Sigmoid colon (tissue), 7 donors: ENCODE results near the gene SP3. TPM values are rescaled to one million over a fixed set of nuclear protein-coding genes. Genes with fewer than 3 reads are reported as not detected.
A peak's percentile ranks its signal among the peaks of the same experiment; 100 is the strongest.

Source experiments
- DNase-seq: peaks from one replicate; pipeline ENCODE4 v3.0.0-alpha.2; 2019
- H3K27ac ChIP-seq, 4 donors: fragments of 200-600 bp; sonication (generic); one replicate each; pipeline ENCODE4 v1.5.1; 2016 to 2019; ENCODE audit warnings: mild to moderate bottlenecking in 1 of 4
- H3K27me3 ChIP-seq, 3 donors: fragments of 200-600 bp; sonication (generic); one replicate each; pipeline ENCODE4 v1.5.1; 2019; ENCODE audit warnings: mild to moderate bottlenecking in 1 of 3
- H3K36me3 ChIP-seq, 4 donors: fragments of 200-600 bp; sonication (generic); one replicate each; pipeline ENCODE4 v1.5.1; 2016 to 2019
- H3K4me1 ChIP-seq, 4 donors: fragments of 200-600 bp; sonication (generic); one replicate each; pipeline ENCODE4 v1.5.1; 2017 to 2019
- H3K4me3 ChIP-seq, 4 donors: fragments of 200-600 bp; sonication (generic); one replicate each; pipeline ENCODE4 v1.5.1; 2017 to 2019; ENCODE audit warnings: mild to moderate bottlenecking in 2 of 4, moderate library complexity in 1 of 4
- H3K9me3 ChIP-seq, 4 donors: fragments of 200-600 bp in 3 of 4; sonication (generic) in 3 of 4; one replicate each; pipeline versions ENCODE4 v1.5.1 to v1.6.1; 2013 to 2019
- CTCF ChIP-seq, 4 experiments: fragments of 450-650 bp in 3 of 4; fragments of 200-600 bp in 1 of 4; IDR thresholded peaks; one replicate each; pipeline ENCODE4 v1.5.1; 2016 to 2019; ENCODE audit warnings: antibody characterized with exemption in 4 of 4, mild to moderate bottlenecking in 3 of 4, moderate library complexity in 2 of 4
- EP300 ChIP-seq, 4 donors: sonication (generic); formaldehyde crosslinking; IDR thresholded peaks; one replicate each; pipeline ENCODE4 v1.6.1; 2017; ENCODE audit warnings: antibody characterized with exemption in 4 of 4
- POLR2A ChIP-seq, 2 donors: fragments of 450-650 bp; IDR thresholded peaks; one replicate each; pipeline ENCODE4 v1.6.1; 2016; ENCODE audit warnings: antibody characterized with exemption in 2 of 2, mild to moderate bottlenecking in 2 of 2, moderate library complexity in 2 of 2
- POLR2AphosphoS5 ChIP-seq, 4 donors: sonication (generic); formaldehyde crosslinking; IDR thresholded peaks; one replicate each; pipeline ENCODE4 v1.6.1; 2017; ENCODE audit warnings: antibody characterized with exemption in 4 of 4
- WGBS, 2 donors: extraction: QIAGEN DNeasy Blood & Tissue Kit; methylation state at CpG; one replicate each; pipeline ENCODE4 v1.1.7; 2013; 5-methylcytosine and 5-hydroxymethylcytosine counted together
- intact Hi-C: fragments of 100-400 bp; cut with DNase I; formaldehyde crosslinking; loops from one replicate; pipeline ENCODE4 v1.15.1; 2023
- polyA plus RNA-seq, 3 donors: library from polyadenylated mRNA; stranded (reverse); fragments of 200-250 nt; gene quantifications; one replicate each; pipeline ENCODE4 v1.2.3, GENCODE V29; 2013
- total RNA-seq, 4 donors: library from RNA; depleted of rRNA; stranded (reverse); fragments of >200 nt; gene quantifications; one replicate each; pipeline ENCODE4 v1.1.0, GENCODE V29; 2016
- donor health status: healthy with polysubstance abuse.
- donor health status: Bipolar disorder and iron deficiency.
- donor health status: healthy.

The SP3 gene
- total and polyA plus RNA-seq, 7 donors = 24.6 to 120 (median 67.9) TPM

GRCh38 chr2:173914055-173914927, 50.9 kb downstream of the SP3 start:
- Histone ChIP-seq H3K27me3 (no peaks in the 10 kb centered on the region), H3K4me1 (no peaks in the 10 kb centered on the region), H3K9me3 (no peaks in the 10 kb centered on the region), H3K36me3 (peaks cover 0 to 53% (median 9%) of the 10 kb centered on the region in 4 donors), H3K4me3 (no peak overlapping the region), H3K27ac (no peak overlapping the region)
- TF ChIP-seq POLR2A (IDR thresholded peaks at IDR 0.05) = no peak
- TF ChIP-seq EP300 (IDR thresholded peaks at IDR 0.05) = no peak
- no peak for TF ChIP-seq POLR2AphosphoS5 (IDR thresholded peaks at IDR 0.05)
- no peak for TF ChIP-seq CTCF (IDR thresholded peaks at IDR 0.05)
- 72 to 84% methylated on average over 3 of the region's 3 CpGs for WGBS, 2 donors
- intact Hi-C loops = no loop called here
- no peak for DNase-seq

GRCh38 chr2:173909846-173910245, 55.3 kb downstream of the SP3 start:
- Histone ChIP-seq H3K27me3 (no peaks in the 10 kb centered on the region), H3K9me3 (no peaks in the 10 kb centered on the region), H3K4me3 (no peak overlapping the region), H3K36me3 (peaks cover 0 to 66% (median 13%) of the 10 kb centered on the region in 4 donors), H3K4me1 (no peaks in the 10 kb centered on the region), H3K27ac (no peak overlapping the region)
- intact Hi-C loops = no loop called here
- TF ChIP-seq POLR2A (IDR thresholded peaks at IDR 0.05) (no peak), CTCF (IDR thresholded peaks at IDR 0.05) (no peak)
- no peak for DNase-seq
- WGBS, 2 donors = 94 to 96% methylated on average over 5 of the region's 5 CpGs

- DNase-seq = no peak
- Histone ChIP-seq H3K36me3 (peaks cover 0 to 61% (median 15%) of the 10 kb centered on the region in 4 donors), H3K27me3 (no peaks in the 10 kb centered on the region), H3K9me3 (no peaks in the 10 kb centered on the region), H3K4me1 (no peaks in the 10 kb centered on the region), H3K4me3 (no peak overlapping the region), H3K27ac (no peak overlapping the region)
- intact Hi-C loops = no loop called here
- WGBS, 2 donors = 92 to 96% methylated on average over 1 of the region's 1 CpG
- TF ChIP-seq CTCF (IDR thresholded peaks at IDR 0.05) (no peak), POLR2AphosphoS5 (IDR thresholded peaks at IDR 0.05) (no peak)
Measured at GRCh38 chr2:173906626-173907025, 58.5 kb downstream of the SP3 start.

- peaks cover 0 to 36% (median 11%) of the 10 kb centered on the region in 4 donors for H3K36me3 ChIP-seq
- H3K9me3 ChIP-seq = no peaks in the 10 kb centered on the region
- no peaks in the 10 kb centered on the region for H3K27me3 ChIP-seq
- no peak for DNase-seq
- H3K4me3 ChIP-seq = no peak overlapping the region
- intact Hi-C loops = no loop called here
- H3K4me1 ChIP-seq = no peaks in the 10 kb centered on the region
- TF ChIP-seq CTCF (IDR thresholded peaks at IDR 0.05) = no peak
- TF ChIP-seq POLR2AphosphoS5 (IDR thresholded peaks at IDR 0.05) = peak in 1 of 4 donors; percentile 22
- WGBS, 2 donors = 93 to 96% methylated on average over 13 of the region's 13 CpGs
- no peak overlapping the region for H3K27ac ChIP-seq
Measured at GRCh38 chr2:173903601-173904394, 61.4 kb downstream of the SP3 start.
